Right renal pelvis (tissue), 4 donors: Measurements from ENCODE around the gene TMEM63C. TPM values are rescaled to one million over a fixed set of nuclear protein-coding genes. Genes with fewer than 3 reads are reported as not detected.
"Not testable (repeated sequence)": the region's sequence is repeated elsewhere in the genome, so short reads cannot be mapped to it uniquely, and the experiment has no call there.

Experiments used
- DNase-seq, 4 donors: peaks; one replicate each; pipeline ENCODE4 v3.0.0-alpha.2; 2013; ENCODE audit warnings: low read depth in 4 of 4, low spot score in 3 of 4, missing footprints in 1 of 4
- polyA plus RNA-seq, 4 donors: library from polyadenylated mRNA; unstranded; fragments of 120-200 nt; gene quantifications; one replicate each; pipeline ENCODE4 v1.2.1, GENCODE V29; 2013; ENCODE audit not compliant: insufficient read length in 4 of 4

The TMEM63C gene
- polyA plus RNA-seq, 4 donors, result 0.50 to 1.7 (median 1.1) TPM

- DNase-seq, result no peak
These were observed 90.7 kb downstream of the TMEM63C start for GRCh38 chr14:77272261-77272660.

- no peak for DNase-seq
These were observed 92.2 kb downstream of the TMEM63C start for GRCh38 chr14:77273796-77274195.

- no peak for DNase-seq
These were observed 93.5 kb downstream of the TMEM63C start for GRCh38 chr14:77275041-77275580.

- no peak for DNase-seq
These were observed 94.0 kb downstream of the TMEM63C start for GRCh38 chr14:77275601-77276017.

- DNase-seq, result no peak
These were observed 94.8 kb downstream of the TMEM63C start for GRCh38 chr14:77276295-77276935.

- DNase-seq, result no peak
These were observed 95.4 kb downstream of the TMEM63C start for GRCh38 chr14:77276959-77277358.

GRCh38 chr14:77278461-77279230, 97.0 kb downstream of the TMEM63C start:
- no peak for DNase-seq

- no peak for DNase-seq
These were observed 98.1 kb downstream of the TMEM63C start for GRCh38 chr14:77279719-77280118.

- DNase-seq, result not testable (repeated sequence)
These were observed 99.3 kb downstream of the TMEM63C start for GRCh38 chr14:77280921-77281320.

- no peak for DNase-seq
These were observed 100.3 kb downstream of the TMEM63C start for GRCh38 chr14:77281852-77282410.

GRCh38 chr14:77284066-77284465, 102.5 kb downstream of the TMEM63C start:
- no peak for DNase-seq

GRCh38 chr14:77284466-77284865, 102.9 kb downstream of the TMEM63C start:
- no peak for DNase-seq

GRCh38 chr14:77286576-77286975, 105.0 kb downstream of the TMEM63C start:
- no peak for DNase-seq

GRCh38 chr14:77290705-77291104, 109.1 kb downstream of the TMEM63C start:
- no peak for DNase-seq

- no peak for DNase-seq
These were observed 114.6 kb downstream of the TMEM63C start for GRCh38 chr14:77296155-77296554.

GRCh38 chr14:77296906-77297305, 115.3 kb downstream of the TMEM63C start:
- DNase-seq, result no peak

- DNase-seq, result no peak
These were observed 118.2 kb downstream of the TMEM63C start for GRCh38 chr14:77299771-77300170.

GRCh38 chr14:77301103-77301502, 119.5 kb downstream of the TMEM63C start:
- DNase-seq, result peak; percentile 65 to 76 (median 71)

- DNase-seq, result no peak
These were observed 121.3 kb downstream of the TMEM63C start for GRCh38 chr14:77302926-77303325.

- no peak for DNase-seq
These were observed 122.0 kb downstream of the TMEM63C start for GRCh38 chr14:77303417-77304156.

GRCh38 chr14:77305696-77306095, 124.1 kb downstream of the TMEM63C start:
- no peak for DNase-seq
